GM19468 (cell line): ENCODE results near the gene TCEANC2.
"Not testable (repeated sequence)": the region's sequence is repeated elsewhere in the genome, so short reads cannot be mapped to it uniquely, and the experiment has no call there.

Source experiments
- ATAC-seq: cut with Tn5 transposase; IDR thresholded peaks from one replicate; pipeline ENCODE4 v1.9.1; 2021; ENCODE audit warnings: mild to moderate bottlenecking, moderate library complexity, moderate number of reproducible peaks; ENCODE audit not compliant: unreplicated experiment; ENCODE audit errors: extremely low read depth

Gene TCEANC2

DNA sequence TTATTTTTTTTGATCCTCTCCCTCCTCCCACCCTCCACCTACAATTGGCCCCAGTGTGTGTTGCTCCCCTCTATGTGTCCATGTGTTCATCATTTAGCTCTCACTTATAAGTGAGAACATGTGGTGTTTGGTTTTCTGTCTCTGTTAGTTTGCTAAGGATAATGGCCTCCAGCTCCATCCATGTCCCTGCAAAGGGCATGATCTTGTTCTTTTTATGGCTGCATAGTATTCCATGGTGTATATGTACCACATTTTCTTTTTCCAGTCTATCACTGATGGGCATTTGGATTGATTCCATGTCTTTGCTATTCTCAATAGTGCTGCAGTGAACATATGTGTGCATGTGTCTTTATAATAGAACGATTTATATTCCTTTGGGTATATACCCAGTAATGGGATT lies 28.6 kb upstream of the TCEANC2 start:
- not testable (repeated sequence) for ATAC-seq

DNA sequence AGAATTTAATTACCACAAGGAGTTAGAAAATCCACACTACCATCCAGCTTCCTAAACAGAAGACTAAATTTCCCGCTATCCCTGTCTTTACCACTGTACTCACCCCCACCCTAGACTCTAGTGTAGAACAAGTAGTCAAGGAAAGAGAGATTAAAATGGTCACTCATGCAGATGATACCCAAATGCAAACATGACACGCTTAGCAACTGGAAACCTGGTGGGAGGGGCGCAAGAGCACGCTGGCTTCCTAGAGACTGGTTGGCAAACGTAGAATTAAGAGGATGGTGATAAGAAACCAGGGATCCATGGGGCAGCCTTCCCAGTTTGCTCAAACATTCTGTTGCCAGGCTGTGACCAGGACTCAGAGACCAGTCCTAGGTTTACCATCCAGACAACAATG lies 25.6 kb upstream of the TCEANC2 start:
- no peak for ATAC-seq

DNA sequence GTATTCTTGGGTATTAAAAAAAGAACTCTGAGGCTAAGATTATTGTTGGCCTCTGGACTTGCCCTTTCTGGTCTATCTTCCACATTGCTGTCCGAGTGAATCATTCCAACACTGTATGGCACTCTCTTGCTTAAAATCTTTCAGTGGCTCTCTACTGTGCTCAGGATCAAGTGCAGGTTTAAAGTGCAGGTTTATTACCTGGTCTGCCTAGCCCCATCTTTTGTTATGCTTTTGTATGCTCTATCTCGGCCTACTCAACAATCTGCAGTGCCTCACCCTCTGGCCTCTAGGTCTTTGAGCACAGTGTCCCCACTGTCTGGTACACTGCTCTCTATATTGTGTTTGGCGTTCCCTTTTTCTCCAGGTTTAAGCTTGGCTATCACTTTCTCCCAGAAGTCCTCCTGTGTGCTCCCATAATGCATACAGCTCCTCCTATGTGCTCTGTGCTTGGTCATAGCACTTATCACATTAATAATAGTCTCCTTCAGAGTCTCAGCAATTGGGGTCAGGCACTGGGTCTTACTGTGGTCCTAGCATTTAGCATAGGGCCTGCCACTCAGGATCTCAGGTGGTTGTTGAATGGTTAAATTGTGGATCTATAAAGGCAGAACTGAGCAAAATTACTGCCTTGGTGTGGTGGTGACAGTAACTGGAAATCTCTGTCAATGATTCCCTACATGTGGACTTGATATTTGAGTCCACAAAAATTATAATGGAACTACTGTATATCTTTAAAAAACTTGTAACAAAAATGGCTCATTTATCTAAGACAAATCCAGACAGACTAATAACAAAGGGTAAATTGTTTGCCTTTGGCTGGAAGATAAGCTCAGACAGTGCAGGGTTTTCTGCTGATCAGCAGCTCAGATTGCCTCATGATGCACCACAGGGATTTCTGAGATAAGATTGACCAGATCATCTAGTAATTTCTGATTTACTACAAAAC lies 24.8 kb upstream of the TCEANC2 start:
- ATAC-seq, result no peak

DNA sequence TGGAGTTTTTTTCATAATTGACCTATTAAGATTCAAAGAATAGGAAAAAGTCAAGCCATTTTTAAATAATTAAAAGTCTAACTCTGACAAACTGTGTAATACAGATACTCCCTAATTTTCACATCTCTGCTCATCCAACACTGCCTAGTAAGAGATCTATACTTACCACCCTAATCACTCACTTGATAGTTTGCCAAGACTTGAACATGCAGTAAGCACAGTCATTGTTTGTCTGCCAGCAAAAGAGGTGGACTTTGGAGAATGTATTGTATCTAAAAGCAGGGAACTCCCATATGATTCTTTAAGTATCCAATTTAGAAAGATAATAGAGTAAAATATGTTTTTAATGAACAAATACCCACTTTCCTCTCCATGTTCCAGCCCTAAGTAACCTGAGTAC lies 15.9 kb upstream of the TCEANC2 start:
- no peak for ATAC-seq

DNA sequence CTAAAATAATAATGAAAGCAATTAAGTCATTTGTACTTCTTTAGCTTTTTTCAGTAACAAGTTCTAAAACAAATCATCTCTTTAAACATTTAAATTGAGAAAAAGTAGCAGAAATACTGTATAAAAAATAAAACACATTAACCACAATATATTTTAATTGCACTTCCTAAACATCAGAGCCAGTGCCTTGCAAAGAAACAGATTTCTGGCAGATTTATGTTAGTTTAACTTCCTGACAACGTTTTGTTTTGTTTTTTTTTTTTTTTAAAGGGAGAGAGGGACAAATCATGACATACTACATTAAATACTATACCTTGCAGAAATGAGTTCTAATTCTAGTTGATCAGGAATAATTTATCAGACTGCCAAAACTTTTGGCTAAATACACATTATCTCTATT lies 11.6 kb upstream of the TCEANC2 start:
- ATAC-seq, result no peak

DNA sequence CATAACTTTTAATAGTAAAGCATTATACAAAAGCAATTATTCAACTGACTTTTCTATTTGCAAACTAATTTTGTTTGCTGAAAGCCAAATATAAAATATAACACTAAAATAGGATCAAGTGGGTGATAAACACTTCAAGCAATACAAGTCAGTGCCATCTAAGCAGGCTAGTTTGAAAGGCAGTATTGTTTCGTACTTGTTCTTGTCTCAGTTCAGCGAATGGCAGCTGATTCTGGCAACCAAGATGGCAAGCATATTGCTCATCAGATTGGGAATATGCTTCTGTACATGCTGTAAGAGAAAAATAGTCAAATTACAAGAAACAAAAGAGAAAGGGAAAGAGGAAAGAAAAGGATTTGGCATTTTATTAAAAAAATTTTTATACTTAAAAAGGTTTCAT lies 7.9 kb upstream of the TCEANC2 start:
- ATAC-seq, result no peak

DNA sequence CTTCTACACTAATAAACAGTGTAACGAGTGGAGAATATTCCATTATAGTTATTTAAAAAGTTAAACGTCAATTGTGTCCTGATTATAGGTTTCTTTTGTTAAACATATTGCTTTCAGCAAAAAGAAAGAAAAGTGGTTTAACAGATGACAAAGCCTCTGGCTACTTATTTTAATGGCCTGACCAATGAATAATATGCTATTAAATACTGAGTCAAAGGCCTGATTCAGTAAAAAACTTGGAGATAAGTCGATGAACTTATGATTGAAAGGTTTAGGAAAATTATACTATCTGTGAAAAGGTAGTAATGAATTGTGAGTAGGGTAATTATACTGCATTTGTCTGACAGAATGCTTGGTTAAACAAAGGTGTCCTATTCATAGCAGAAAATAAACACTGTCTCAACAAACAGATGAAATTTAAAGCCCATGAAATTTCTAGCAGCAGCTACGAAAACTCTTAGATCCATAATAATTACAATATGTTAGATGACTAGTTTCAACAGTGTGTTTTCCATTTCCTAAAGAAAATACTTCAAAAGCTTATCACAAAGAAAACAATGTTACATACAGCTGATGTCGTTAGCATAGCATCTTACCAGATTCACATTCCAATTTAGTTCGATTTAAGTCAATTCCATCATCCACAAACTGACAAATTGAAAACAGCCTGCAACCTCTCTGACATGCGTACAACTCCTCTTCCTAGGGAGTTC lies 6.6 kb upstream of the TCEANC2 start:
- ATAC-seq, result no peak

DNA sequence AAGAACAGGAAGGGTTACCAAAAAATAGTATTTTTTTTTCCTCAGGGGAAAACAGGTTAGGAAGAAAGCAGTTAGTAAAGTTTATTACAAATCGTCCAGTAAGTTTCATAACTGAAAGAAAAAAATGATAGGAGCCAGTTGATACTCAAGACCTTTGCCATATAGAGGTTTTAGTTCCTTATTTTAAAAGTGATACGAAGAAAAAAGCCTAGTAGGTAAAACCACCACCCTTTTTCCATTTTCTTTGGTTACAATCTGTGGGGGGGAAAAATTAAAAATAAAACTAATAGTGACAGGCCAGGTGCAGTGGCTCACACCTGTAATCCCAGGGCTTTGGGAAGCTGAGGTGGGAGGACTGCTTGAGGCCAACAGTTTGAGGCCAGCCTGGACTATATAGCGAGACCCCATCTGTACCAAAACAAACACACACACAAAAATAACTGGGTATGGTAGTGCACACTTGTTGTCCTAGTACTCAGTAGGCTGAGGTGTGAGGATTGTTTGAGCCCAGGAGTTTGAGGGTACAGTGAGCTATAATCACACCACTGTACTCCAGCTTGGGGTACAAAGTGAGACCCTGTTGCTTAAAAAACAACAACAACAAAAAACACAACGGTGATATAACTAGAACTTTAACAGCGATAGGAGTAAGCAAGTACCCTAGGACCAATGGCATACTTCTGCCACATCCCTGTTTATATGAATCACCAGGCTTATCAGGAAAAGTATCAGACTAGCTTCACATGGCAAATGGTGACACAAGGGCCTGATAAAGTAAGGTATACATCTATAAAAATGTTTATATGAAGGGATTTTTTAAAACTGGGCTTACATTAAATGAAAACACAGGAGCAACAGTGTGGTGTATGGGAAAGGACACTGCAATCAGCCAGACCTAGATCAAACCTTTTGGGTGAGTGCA lies 5.8 kb upstream of the TCEANC2 start:
- ATAC-seq, result no peak

DNA sequence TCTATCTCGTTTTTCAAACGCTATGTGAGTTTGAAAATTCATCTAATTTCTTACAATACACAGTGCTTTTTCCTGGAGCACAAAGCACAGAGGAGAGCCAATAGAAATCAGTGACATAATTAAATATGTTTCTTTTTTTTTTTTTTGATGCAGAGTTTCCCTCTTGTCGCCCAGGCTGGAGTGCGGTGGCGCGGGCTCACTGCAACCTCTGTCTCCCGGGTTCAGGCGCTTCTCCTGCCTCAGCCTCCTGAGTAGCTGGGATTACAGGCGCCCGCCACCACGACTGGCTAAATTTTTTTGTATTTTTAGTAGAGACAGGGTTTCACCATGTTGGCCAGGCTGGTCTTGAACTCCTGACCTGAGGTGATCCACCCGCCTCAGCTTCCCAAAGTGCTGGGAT lies 3.0 kb upstream of the TCEANC2 start:
- ATAC-seq, result not testable (repeated sequence)

DNA sequence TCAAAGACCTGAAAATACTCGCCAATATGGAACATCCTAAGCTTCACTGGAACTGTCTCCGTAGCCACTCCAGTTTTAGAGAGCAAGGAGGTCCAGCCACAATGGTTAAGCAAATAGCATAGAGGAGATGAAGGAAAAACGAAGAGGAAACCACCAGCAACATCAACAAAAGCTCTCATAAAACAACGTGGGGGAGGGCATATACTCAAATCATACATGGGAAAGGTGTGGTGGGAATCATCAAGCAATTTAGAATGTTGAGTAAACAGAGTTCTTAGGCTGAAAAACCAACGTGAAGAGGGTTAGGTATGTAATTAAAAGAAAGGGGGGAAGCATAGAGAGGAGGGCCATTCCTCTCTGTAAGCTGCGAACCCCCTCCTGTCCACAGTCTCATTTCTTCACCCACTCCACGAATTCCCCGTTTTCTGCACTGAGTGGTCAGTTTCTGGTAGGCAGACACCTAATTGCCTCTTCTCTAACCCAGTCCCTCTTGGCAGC lies 1.4 kb upstream of the TCEANC2 start:
- ATAC-seq, result no peak

DNA sequence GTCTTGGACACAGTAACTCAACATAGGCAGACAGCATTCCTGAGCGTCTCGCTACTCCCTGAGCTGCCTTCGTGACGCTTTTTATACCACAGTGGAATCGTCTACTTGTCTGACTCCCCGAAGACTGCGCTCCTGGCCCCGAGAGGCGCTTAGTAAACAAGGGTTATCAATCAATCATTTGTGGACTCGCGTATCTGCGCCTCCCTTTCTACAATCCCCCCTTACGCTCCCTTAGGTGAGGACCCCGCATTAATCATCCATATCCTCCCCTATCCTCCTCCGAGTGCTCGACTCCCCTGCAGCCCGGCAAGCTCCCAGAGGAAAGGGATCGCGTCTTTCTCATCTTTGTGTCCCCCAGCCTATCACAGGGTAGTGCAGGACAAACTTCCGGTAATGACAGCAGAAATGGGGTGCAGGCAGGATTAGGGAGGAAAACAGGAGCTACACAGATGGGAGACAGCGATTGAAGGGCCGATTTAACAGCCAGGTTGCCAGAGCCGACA lies 926 bp upstream of the TCEANC2 start:
- no peak for ATAC-seq

DNA sequence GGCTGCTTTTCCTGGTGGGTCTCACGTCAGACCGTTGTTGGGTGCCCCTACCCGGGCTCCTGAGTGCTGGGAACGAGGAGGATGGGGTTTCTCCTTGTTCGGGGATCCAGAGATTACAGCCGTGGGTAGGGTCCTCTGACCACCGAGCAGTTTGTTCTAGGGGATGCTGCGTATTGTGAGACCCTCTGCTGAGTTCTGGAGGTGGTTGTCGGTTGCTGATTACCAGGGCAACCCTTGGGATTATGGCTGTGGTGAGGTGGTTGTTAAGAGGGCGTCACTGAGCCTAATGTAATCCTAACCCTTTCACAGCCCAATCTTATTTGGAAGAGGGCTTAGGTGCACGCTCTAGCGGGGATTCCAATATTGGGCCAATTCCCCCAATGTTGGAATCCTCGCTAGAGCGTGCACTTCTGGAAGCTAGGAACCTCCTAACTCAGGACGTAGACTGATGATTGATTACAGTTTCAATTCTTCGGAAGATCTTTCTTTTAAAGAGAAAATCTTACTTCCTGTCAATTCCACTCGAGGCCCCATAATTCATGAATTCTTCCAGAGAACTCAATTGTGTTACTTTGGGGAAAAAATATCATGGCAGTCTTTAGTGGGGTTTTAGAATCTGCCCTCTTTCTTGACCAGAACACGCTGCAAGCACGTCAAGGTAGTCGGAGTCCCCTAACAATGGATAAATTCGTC lies 483 bp downstream of the TCEANC2 start:
- ATAC-seq, result no peak

DNA sequence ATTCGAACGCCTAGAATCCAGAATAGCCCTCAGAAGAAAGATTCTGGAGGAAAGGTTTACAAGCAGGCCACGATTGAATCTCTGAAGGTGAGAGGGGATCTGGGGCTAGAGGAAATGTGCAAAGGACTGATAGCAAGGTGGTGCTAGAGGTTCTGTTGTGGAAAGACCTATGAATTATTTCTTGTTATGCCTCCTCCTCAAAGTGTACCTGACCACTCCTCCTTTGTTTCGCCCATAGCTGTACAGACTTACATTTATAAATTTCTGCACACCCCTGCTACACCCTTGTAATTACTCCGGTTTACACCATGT lies 986 bp downstream of the TCEANC2 start:
- ATAC-seq, result no peak

DNA sequence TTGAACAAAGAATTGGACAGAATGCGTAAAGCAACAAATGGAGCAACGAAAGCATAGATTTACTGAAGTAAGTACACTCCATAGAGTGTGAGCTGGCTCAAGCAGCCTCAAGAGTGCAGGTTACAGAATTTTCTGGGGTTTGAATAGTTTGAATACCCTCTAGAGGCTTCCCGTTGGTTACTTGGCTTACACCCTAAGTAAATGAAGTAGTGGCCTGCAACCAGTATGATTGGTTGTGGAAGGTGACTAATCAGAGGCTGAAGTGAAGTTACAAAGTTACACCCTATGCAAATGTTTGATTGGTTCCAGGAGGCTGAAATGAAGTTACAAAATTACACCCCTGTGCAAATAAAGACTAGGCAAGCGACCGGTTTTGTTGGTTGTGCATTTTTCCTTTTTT lies 10.9 kb downstream of the TCEANC2 start:
- ATAC-seq, result no peak

DNA sequence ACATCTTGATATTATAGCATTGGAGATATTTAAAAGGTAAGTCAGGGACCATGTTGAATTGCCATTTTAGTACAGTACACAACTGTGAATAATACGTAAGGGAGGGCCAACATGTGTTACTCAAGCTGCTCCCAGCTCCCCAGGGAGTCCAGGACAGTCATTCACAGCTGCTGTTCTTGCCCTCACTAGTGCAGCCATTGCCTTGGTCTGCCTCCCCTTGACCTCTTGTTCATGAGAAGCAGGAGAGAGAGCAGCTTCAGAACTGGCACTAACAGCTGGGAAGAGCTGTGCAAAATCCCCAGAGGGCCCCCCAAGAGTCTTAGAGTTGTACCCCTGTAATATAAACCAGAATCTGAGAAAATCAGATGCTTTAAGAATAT lies 16.4 kb downstream of the TCEANC2 start:
- ATAC-seq, result no peak

DNA sequence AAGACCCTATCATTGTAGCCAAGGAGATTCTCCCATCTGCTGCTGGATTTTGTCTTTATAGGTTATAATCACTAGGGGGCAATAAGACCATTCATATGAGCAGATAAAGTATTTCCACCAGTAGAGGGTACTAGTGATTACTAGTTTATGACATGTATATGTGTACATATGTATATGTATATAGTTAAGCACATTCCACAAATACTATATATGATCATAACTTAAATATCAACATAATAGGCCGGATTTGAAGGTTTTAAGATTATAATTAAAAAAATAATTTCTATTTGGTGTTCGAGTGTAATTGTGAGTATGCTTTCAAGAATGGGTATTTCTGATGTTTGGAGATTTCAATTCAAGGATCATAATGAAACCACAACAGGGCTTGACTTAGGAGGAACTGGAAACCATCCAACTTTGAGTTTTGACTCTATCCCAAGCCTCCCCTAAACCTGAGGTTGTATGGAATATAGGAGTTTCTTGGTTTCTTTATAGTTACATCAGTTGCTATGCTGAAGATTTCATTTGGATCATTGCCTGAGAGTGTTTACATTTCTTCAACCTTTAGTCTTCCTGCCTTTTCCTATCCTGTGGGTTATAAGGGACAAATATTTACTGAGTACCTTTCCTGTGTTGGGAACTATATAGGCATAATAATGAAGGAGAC lies 16.9 kb downstream of the TCEANC2 start:
- no peak for ATAC-seq

DNA sequence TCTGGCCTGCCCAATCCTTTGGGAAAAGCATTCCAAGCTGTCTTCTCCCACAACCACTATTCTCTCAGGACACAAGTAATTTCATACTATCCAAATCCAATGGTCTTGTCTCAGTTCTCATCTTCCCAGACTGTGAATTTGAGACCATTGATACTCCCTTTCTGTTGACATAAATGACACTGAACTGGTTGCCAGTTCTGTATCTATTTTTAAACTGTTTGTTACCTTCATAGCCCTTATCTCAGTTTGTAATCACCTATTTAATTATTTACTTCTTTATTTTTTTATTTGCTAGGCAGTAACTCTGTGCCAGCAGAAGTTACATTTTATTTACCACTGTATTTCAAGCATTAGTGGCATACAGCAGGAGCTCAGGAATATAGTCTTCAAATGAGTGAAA lies 24.0 kb downstream of the TCEANC2 start:
- ATAC-seq, result no peak

DNA sequence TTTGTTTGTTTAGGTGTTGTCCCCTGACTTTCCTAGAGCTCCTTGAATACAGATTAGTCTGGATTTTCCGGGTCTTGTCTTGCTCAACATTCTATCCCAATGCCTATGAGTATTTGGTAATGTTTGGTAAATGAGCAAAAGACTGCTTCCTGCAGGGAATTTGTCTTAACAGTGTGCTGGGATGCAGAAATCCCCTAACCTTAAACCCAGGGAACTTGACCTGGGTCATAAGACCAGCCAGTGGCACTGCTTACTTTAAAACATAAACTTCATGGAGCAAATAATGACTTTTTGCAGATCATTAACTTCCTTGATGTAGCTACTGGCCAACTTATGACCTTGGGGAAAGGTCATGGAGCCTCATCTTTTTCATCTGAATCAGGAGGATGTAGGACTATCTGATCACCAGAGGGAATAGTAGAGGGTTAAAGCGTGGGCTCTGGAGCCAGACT lies 27.2 kb downstream of the TCEANC2 start:
- ATAC-seq, result no peak
